HepG2 (cell line): ENCODE data around the gene MZT2A. TPM values are rescaled to one million over a fixed set of nuclear protein-coding genes. Genes with fewer than 3 reads are reported as not detected.

Experiments used
- CBX1 ChIP-seq: IDR thresholded peaks from one replicate; pipeline ENCODE4 v1.6.1; 2016; ENCODE audit warnings: antibody characterized with exemption, low read depth
- CBX2 ChIP-seq, 2 experiments: fragments of 200-600 bp in 1 of 2; sonication (generic); formaldehyde crosslinking in 1 of 2; IDR thresholded peaks; 2 replicates each; pipeline versions ENCODE4 v1.7.0 to v1.8.1; 2018 to 2022; ENCODE audit warnings: low read depth in 2 of 2, low read length in 1 of 2, mild to moderate bottlenecking in 1 of 2, missing genetic modification reagents in 1 of 2
- CREM ChIP-seq, 2 experiments: sonication (generic) in 1 of 2; formaldehyde crosslinking in 1 of 2; IDR thresholded peaks; 2 replicates each; pipeline versions ENCODE4 v1.4.0 to v1.6.1; 2016 to 2020; ENCODE audit warnings: antibody characterized with exemption in 1 of 2, mild to moderate bottlenecking in 1 of 2, missing genetic modification reagents in 1 of 2
- DNMT3B ChIP-seq: conservative IDR thresholded peaks from 2 replicates; pipeline ENCODE4 v1.6.1; 2016; ENCODE audit warnings: missing biosample characterization, control low read depth
- ETV5 ChIP-seq: IDR thresholded peaks from 2 replicates; pipeline ENCODE4 v1.6.1; 2018; ENCODE audit warnings: missing biosample characterization, missing genetic modification reagents, inconsistent platforms, borderline replicate concordance
- HIVEP1 ChIP-seq: sonication (generic); formaldehyde crosslinking; IDR thresholded peaks from 2 replicates; pipeline ENCODE4 v1.4.0; 2020; ENCODE audit warnings: mild to moderate bottlenecking, missing genetic modification reagents
- MED1 ChIP-seq: sonication (generic); formaldehyde crosslinking; IDR thresholded peaks from 2 replicates; pipeline ENCODE4 v1.4.0; 2020; ENCODE audit warnings: missing genetic modification reagents
- MXI1 ChIP-seq: IDR thresholded peaks from 3 replicates; pipeline ENCODE4 v1.6.1; 2012; ENCODE audit warnings: low read depth, low read length, inconsistent platforms, borderline replicate concordance
- RARA ChIP-seq: IDR thresholded peaks from 2 replicates; pipeline ENCODE4 v1.6.1; 2016; ENCODE audit warnings: missing genetic modification reagents, missing compliant biosample characterization
- SNRNP70 ChIP-seq: fragments of 200-400 bp; formaldehyde crosslinking; IDR thresholded peaks from 2 replicates; pipeline ENCODE4 v1.6.1; 2017; ENCODE audit warnings: mild to moderate bottlenecking, low read depth, low read length, moderate library complexity
- SP1 ChIP-seq, 2 experiments: fragments of 450-650 bp in 1 of 2; sonication (generic) in 1 of 2; formaldehyde crosslinking in 1 of 2; IDR thresholded peaks; 2 replicates each; pipeline versions ENCODE4 v1.4.0 to v1.6.1; 2016 to 2020; ENCODE audit warnings: missing genetic modification reagents in 1 of 2
- SRF ChIP-seq: IDR thresholded peaks from 2 replicates; pipeline ENCODE4 v1.6.1; 2011; ENCODE audit warnings: mild to moderate bottlenecking, low read depth, low read length, moderate library complexity
- SYNCRIP ChIP-seq: fragments of 200-400 bp; formaldehyde crosslinking; IDR thresholded peaks from 2 replicates; pipeline ENCODE4 v1.6.1; 2018; ENCODE audit warnings: mild to moderate bottlenecking, low read depth, low read length; ENCODE audit not compliant: insufficient read depth
- TARDBP ChIP-seq: sonication (generic); formaldehyde crosslinking; IDR thresholded peaks from 2 replicates; pipeline ENCODE4 v1.8.0; 2022; ENCODE audit warnings: mild to moderate bottlenecking, missing genetic modification reagents
- ZBTB10 ChIP-seq: sonication (generic); formaldehyde crosslinking; IDR thresholded peaks from 2 replicates; pipeline ENCODE4 v1.4.0; 2020; ENCODE audit warnings: missing genetic modification reagents, borderline replicate concordance
- ZBTB21 ChIP-seq: sonication (generic); formaldehyde crosslinking; IDR thresholded peaks from 2 replicates; pipeline ENCODE4 v1.4.0; 2020; ENCODE audit warnings: missing genetic modification reagents
- ZNF329 ChIP-seq: sonication (generic); formaldehyde crosslinking; IDR thresholded peaks from 2 replicates; pipeline ENCODE4 v1.9.0; 2021; ENCODE audit warnings: low read depth, mild to moderate bottlenecking, missing genetic modification reagents
- ZNF333 ChIP-seq: sonication (generic); formaldehyde crosslinking; IDR thresholded peaks from 2 replicates; pipeline ENCODE4 v1.4.0; 2020; ENCODE audit warnings: mild to moderate bottlenecking, missing genetic modification reagents, borderline replicate concordance
- ZNF414 ChIP-seq: sonication (generic); formaldehyde crosslinking; IDR thresholded peaks from 2 replicates; pipeline ENCODE4 v1.5.0; 2020; ENCODE audit warnings: missing genetic modification reagents
- ZNF703 ChIP-seq: sonication (generic); formaldehyde crosslinking; IDR thresholded peaks from 2 replicates; pipeline ENCODE4 v1.5.1; 2020; ENCODE audit warnings: missing genetic modification reagents, mild to moderate bottlenecking, moderate library complexity, borderline replicate concordance
- ZNF761 ChIP-seq: sonication (generic); formaldehyde crosslinking; conservative IDR thresholded peaks from 2 replicates; pipeline ENCODE4 v1.4.0; 2020; ENCODE audit warnings: mild to moderate bottlenecking, missing genetic modification reagents
- polyA plus RNA-seq, 8 experiments: library from polyadenylated mRNA; depleted of rRNA in 3 of 8; stranded (reverse) in 7 of 8; unstranded in 1 of 8; fragments of >200 nt; fragmentation: Illumina TruSeq in 4 of 8; extraction: Trizol in 4 of 8; gene quantifications; 2 replicates each; pipeline versions ENCODE4 v1.2.1 to v1.2.3, GENCODE V29; 2011 to 2016; ENCODE audit warnings: low read depth in 4 of 8, missing spikeins in 1 of 8, mixed read lengths in 1 of 8; ENCODE audit not compliant: insufficient read depth in 1 of 8
- total RNA-seq, 5 experiments: library from RNA; depleted of rRNA; stranded (reverse); fragments of >200 nt; fragmentation: Illumina TruSeq; extraction: Trizol; gene quantifications; 2 replicates each; pipeline ENCODE4 v1.2.3, GENCODE V29; 2016; ENCODE audit warnings: low read depth in 1 of 5
- TF ChIP-seq, protein P1 (sequence below): sonication (generic); formaldehyde crosslinking; IDR thresholded peaks from 2 replicates; pipeline ENCODE4 v1.5.0; 2020; ENCODE audit warnings: mild to moderate bottlenecking, missing genetic modification reagents, moderate library complexity

Gene MZT2A
- total and polyA plus RNA-seq, 2 of the 13 experiments (the other 11 are each of a cell fraction or from before 2014, with no cell fraction given): 221 to 349 TPM

GRCh38 chr2:131492418-131493198 is 411 bp upstream of the MZT2A start (continued):
- peak; percentile 24; the same call in 1 of the 2 replicates for TF ChIP-seq ZBTB10 (CRISPR knock-in tag)
- no peak for TF ChIP-seq CBX1
- peak; percentile 84 for TF ChIP-seq ZNF414 (CRISPR knock-in tag)
- no peak for TF ChIP-seq DNMT3B (CRISPR knock-in tag)
- peak; percentile 72; the same call in 1 of the 2 replicates for TF ChIP-seq ZBTB21 (CRISPR knock-in tag)
- 0 out of 2 replicates have a peak, but pooled peaks have one; percentile 38 for TF ChIP-seq ZNF333 (CRISPR knock-in tag)
- peak; percentile 66; the same call in 1 of the 2 replicates for TF ChIP-seq SRF
- 0 out of 2 replicates have a peak, but pooled peaks have one; percentile 20 for TF ChIP-seq ZNF761
- peak; percentile 97 for TF ChIP-seq CREM (IDR thresholded peaks at IDR 0.05)
- TF ChIP-seq CREM (CRISPR knock-in tag; IDR thresholded peaks at IDR 0.05): peak; percentile 77; the same call in 1 of the 2 replicates
- peak; percentile 58; the same call in 1 of the 2 replicates for TF ChIP-seq ZNF703 (CRISPR knock-in tag)
- TF ChIP-seq, protein P1, sequence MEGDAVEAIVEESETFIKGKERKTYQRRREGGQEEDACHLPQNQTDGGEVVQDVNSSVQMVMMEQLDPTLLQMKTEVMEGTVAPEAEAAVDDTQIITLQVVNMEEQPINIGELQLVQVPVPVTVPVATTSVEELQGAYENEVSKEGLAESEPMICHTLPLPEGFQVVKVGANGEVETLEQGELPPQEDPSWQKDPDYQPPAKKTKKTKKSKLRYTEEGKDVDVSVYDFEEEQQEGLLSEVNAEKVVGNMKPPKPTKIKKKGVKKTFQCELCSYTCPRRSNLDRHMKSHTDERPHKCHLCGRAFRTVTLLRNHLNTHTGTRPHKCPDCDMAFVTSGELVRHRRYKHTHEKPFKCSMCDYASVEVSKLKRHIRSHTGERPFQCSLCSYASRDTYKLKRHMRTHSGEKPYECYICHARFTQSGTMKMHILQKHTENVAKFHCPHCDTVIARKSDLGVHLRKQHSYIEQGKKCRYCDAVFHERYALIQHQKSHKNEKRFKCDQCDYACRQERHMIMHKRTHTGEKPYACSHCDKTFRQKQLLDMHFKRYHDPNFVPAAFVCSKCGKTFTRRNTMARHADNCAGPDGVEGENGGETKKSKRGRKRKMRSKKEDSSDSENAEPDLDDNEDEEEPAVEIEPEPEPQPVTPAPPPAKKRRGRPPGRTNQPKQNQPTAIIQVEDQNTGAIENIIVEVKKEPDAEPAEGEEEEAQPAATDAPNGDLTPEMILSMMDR (CRISPR knock-in tag): peak; percentile 86
- no peak for TF ChIP-seq RARA (CRISPR knock-in tag)
- TF ChIP-seq CBX2 (IDR thresholded peaks at IDR 0.05; ENCODE audit: low read depth, low read length): no peak
- TF ChIP-seq CBX2 (CRISPR knock-in tag; IDR thresholded peaks at IDR 0.05; ENCODE audit: low read depth): peak; percentile 39; the same call in 1 of the 2 replicates
- TF ChIP-seq ZNF329: peak; percentile 32; the same call in 1 of the 2 replicates
- TF ChIP-seq SNRNP70: no peak
- no peak for TF ChIP-seq SYNCRIP
- TF ChIP-seq HIVEP1 (CRISPR knock-in tag): peak; percentile 81
- no peak for TF ChIP-seq SP1 (IDR thresholded peaks at IDR 0.05)
- peak; percentile 97 for TF ChIP-seq SP1 (CRISPR knock-in tag; IDR thresholded peaks at IDR 0.05)
- TF ChIP-seq TARDBP (CRISPR knock-in tag): peak; percentile 75
- TF ChIP-seq MXI1: peak; percentile 80; the same call in 2 of the 3 replicates
- TF ChIP-seq MED1 (CRISPR knock-in tag): peak; percentile 52; the same call in 1 of the 2 replicates
- 0 out of 2 replicates have a peak, but pooled peaks have one; percentile 25 for TF ChIP-seq ETV5 (CRISPR knock-in tag)
